22Rv1 (cell line): ENCODE data around the gene SH2B3.

Experiments used
- H3K27ac ChIP-seq: fragments of 450-650 bp; 2 replicates; pipeline ENCODE4 v1.5.1; 2017
- CTCF ChIP-seq: fragments of 450-650 bp; IDR thresholded peaks from 2 replicates; pipeline ENCODE4 v1.5.1; 2017; ENCODE audit warnings: mild to moderate bottlenecking
- ZFX ChIP-seq: fragments of 450-650 bp; IDR thresholded peaks from 2 replicates; pipeline ENCODE4 v1.6.1; 2017; ENCODE audit warnings: antibody characterized with exemption, borderline replicate concordance

Gene SH2B3

GRCh38 chr12:111417290-111417689, 11.6 kb downstream of the SH2B3 start:
- TF ChIP-seq CTCF = no peak
- TF ChIP-seq ZFX = no peak
- H3K27ac ChIP-seq = no peak overlapping the region

GRCh38 chr12:111417784-111418593, 12.3 kb downstream of the SH2B3 start:
- TF ChIP-seq CTCF = no peak
- TF ChIP-seq ZFX = no peak

GRCh38 chr12:111418594-111418880, 12.8 kb downstream of the SH2B3 start:
- TF ChIP-seq ZFX (no peak), CTCF (no peak)
- no peak overlapping the region for H3K27ac ChIP-seq

More at GRCh38 chr12:111417784-111418593, 12.3 kb downstream of the SH2B3 start:
- H3K27ac ChIP-seq = no peak overlapping the region

GRCh38 chr12:111419784-111420183, 14.1 kb downstream of the SH2B3 start:
- no peak for TF ChIP-seq ZFX
- TF ChIP-seq CTCF = no peak
- no peak overlapping the region for H3K27ac ChIP-seq

- H3K27ac ChIP-seq = no peak overlapping the region
Measured at GRCh38 chr12:111420494-111420893, 14.8 kb downstream of the SH2B3 start.

GRCh38 chr12:111424189-111424792, 18.6 kb downstream of the SH2B3 start:
- H3K27ac ChIP-seq = no peak overlapping the region
- TF ChIP-seq ZFX = no peak
- no peak for TF ChIP-seq CTCF

More at GRCh38 chr12:111420494-111420893, 14.8 kb downstream of the SH2B3 start:
- no peak for TF ChIP-seq CTCF
- no peak for TF ChIP-seq ZFX

GRCh38 chr12:111424793-111425251, 19.1 kb downstream of the SH2B3 start:
- TF ChIP-seq CTCF = no peak
- TF ChIP-seq ZFX = no peak
- H3K27ac ChIP-seq = no peak overlapping the region
